Stimulated activated CD4-positive, alpha-beta T cell treated with anti-CD3 and anti-CD28 coated beads, Interleukin-2, amount 100 ng/mL, for 48 hours (primary cell): Measurements from ENCODE around the gene APEX1.
"Not testable (repeated sequence)": the region's sequence is repeated elsewhere in the genome, so short reads cannot be mapped to it uniquely, and the experiment has no call there.

Source experiments
- DNase-seq, 2 donors: peaks; one replicate each; pipeline ENCODE4 v3.0.0-alpha.2; 2020

APEX1 gene

GRCh38 chr14:20477211-20477876 is 22.3 kb downstream of the APEX1 start:
- no peak for DNase-seq

GRCh38 chr14:20478894-20479293 is 23.9 kb downstream of the APEX1 start:
- DNase-seq, result no peak

- no peak for DNase-seq
Measured at GRCh38 chr14:20482382-20482781, 27.4 kb downstream of the APEX1 start.

GRCh38 chr14:20485900-20486299 is 30.9 kb downstream of the APEX1 start:
- DNase-seq, result no peak

- no peak for DNase-seq
Measured at GRCh38 chr14:20486684-20487395, 31.8 kb downstream of the APEX1 start.

GRCh38 chr14:20487396-20487725 is 32.3 kb downstream of the APEX1 start:
- DNase-seq, result no peak

- no peak for DNase-seq
Measured at GRCh38 chr14:20489093-20489994, 34.3 kb downstream of the APEX1 start.

- no peak for DNase-seq
Measured at GRCh38 chr14:20490563-20490962, 35.5 kb downstream of the APEX1 start.

GRCh38 chr14:20492486-20492885 is 37.5 kb downstream of the APEX1 start:
- no peak for DNase-seq

- no peak for DNase-seq
Measured at GRCh38 chr14:20493634-20494033, 38.6 kb downstream of the APEX1 start.

GRCh38 chr14:20494935-20495766 is 40.1 kb downstream of the APEX1 start:
- no peak for DNase-seq

- no peak for DNase-seq
Measured at GRCh38 chr14:20498622-20499021, 43.6 kb downstream of the APEX1 start.

GRCh38 chr14:20499108-20499507 is 44.1 kb downstream of the APEX1 start:
- DNase-seq, result no peak

- DNase-seq, result no peak
Measured at GRCh38 chr14:20499881-20500280, 44.9 kb downstream of the APEX1 start.

- no peak for DNase-seq
Measured at GRCh38 chr14:20501346-20501745, 46.3 kb downstream of the APEX1 start.

GRCh38 chr14:20503898-20504297 is 48.9 kb downstream of the APEX1 start:
- no peak for DNase-seq

- not testable (repeated sequence) for DNase-seq
Measured at GRCh38 chr14:20506276-20506675, 51.2 kb downstream of the APEX1 start.

GRCh38 chr14:20506752-20507151 is 51.7 kb downstream of the APEX1 start:
- not testable (repeated sequence) for DNase-seq
